DOHH2 (cell line): ENCODE measurements around the gene ING1.

Experiments
- H3F3A ChIP-seq: fragments of 200-600 bp; sonication (generic), shearing (Covaris generic); 2 replicates; pipeline ENCODE4 v1.6.0; 2016; ENCODE audit warnings: antibody characterized with exemption, mild to moderate bottlenecking; ENCODE audit not compliant: control insufficient read depth, insufficient read depth
- H3K27ac ChIP-seq: fragments of 200-600 bp; sonication (generic); 2 replicates; pipeline ENCODE4 v1.5.1; 2014; ENCODE audit warnings: low read depth, mild to moderate bottlenecking, low read length, moderate library complexity
- H3K27me3 ChIP-seq: fragments of 200-600 bp; sonication (generic); 2 replicates; pipeline ENCODE4 v1.6.1; 2014; ENCODE audit warnings: mild to moderate bottlenecking, low read length, mixed read lengths; ENCODE audit not compliant: control insufficient read depth
- H3K36me3 ChIP-seq: fragments of 200-600 bp; sonication (generic); 2 replicates; pipeline ENCODE4 v1.6.1; 2014; ENCODE audit warnings: mild to moderate bottlenecking, low read length, moderate library complexity, mixed read lengths; ENCODE audit not compliant: control insufficient read depth
- H3K4me1 ChIP-seq: fragments of 200-600 bp; sonication (generic); 2 replicates; pipeline ENCODE4 v1.6.1; 2014; ENCODE audit warnings: mild to moderate bottlenecking, low read length, mixed read lengths; ENCODE audit not compliant: control insufficient read depth
- H3K4me2 ChIP-seq: fragments of 200-600 bp; sonication (generic); 2 replicates; pipeline ENCODE4 v1.6.0; 2014; ENCODE audit warnings: mild to moderate bottlenecking, low read length, moderate library complexity
- H3K4me3 ChIP-seq: fragments of 200-600 bp; sonication (generic); 2 replicates; pipeline ENCODE4 v1.5.1; 2014; ENCODE audit warnings: mild to moderate bottlenecking, low read length, mixed read lengths
- H3K79me2 ChIP-seq: fragments of 200-600 bp; sonication (generic); 2 replicates; pipeline ENCODE4 v1.6.1; 2014; ENCODE audit warnings: mild to moderate bottlenecking, low read length, mixed read lengths; ENCODE audit not compliant: control insufficient read depth
- H3K9me2 ChIP-seq: fragments of 200-600 bp; sonication (generic); replicated peaks from 2 replicates; pipeline ENCODE4 v1.6.1; 2014; ENCODE audit warnings: mild to moderate bottlenecking, low read length, mixed read lengths; ENCODE audit not compliant: control insufficient read depth
- H3K9me3 ChIP-seq: fragments of 200-600 bp; sonication (generic); 2 replicates; pipeline ENCODE4 v1.6.1; 2014; ENCODE audit warnings: antibody characterized with exemption, low read length, mixed read lengths; ENCODE audit not compliant: control insufficient read depth, insufficient read depth
- H4K20me1 ChIP-seq: fragments of 200-600 bp; sonication (generic); 2 replicates; pipeline ENCODE4 v1.6.0; 2014; ENCODE audit warnings: low read depth, mild to moderate bottlenecking, antibody characterized with exemption, low read length, moderate library complexity; ENCODE audit not compliant: control insufficient read depth, insufficient read depth
- CTCF ChIP-seq: fragments of 200-600 bp; sonication (generic); IDR thresholded peaks from one replicate; pipeline ENCODE4 v1.5.1; 2014; ENCODE audit warnings: antibody characterized with exemption, mild to moderate bottlenecking, low read depth, low read length; ENCODE audit not compliant: poor library complexity, severe bottlenecking
- EZH2phosphoT487 ChIP-seq: fragments of 200-600 bp; sonication (generic); IDR thresholded peaks from 2 replicates; pipeline ENCODE4 v1.6.1; 2017; ENCODE audit warnings: borderline replicate concordance, mild to moderate bottlenecking, antibody characterized with exemption, low read length, moderate library complexity, mixed read lengths

ING1 gene

GRCh38 chr13:110681868-110682550 is 31.5 kb upstream of the ING1 start:
- Histone ChIP-seq H3K4me3 (no peak overlapping the region), H3K27ac (no peak overlapping the region), H3K4me1 (peaks cover 7% of the 10 kb centered on the region), H3K9me2 (no peaks in the 10 kb centered on the region), H4K20me1 (no peaks in the 10 kb centered on the region), H3K27me3 (no peaks in the 10 kb centered on the region), H3K79me2 (peaks cover under 1% of the 10 kb centered on the region), H3K4me2 (no peak overlapping the region), H3K9me3 (no peaks in the 10 kb centered on the region), H3K36me3 (peaks cover 58% of the 10 kb centered on the region), H3F3A (peaks cover 8% of the 10 kb centered on the region)
- no peak for TF ChIP-seq EZH2phosphoT487
- no peak for TF ChIP-seq CTCF

GRCh38 chr13:110682746-110683145 is 30.8 kb upstream of the ING1 start:
- no peaks in the 10 kb centered on the region for H3K9me2 ChIP-seq
- no peaks in the 10 kb centered on the region for H3K79me2 ChIP-seq
- peaks cover under 1% of the 10 kb centered on the region; the same call in 1 of the 2 replicates for H3K4me1 ChIP-seq
- no peaks in the 10 kb centered on the region for H3K9me3 ChIP-seq
- H3K4me2 ChIP-seq, result no peak overlapping the region
- no peaks in the 10 kb centered on the region for H4K20me1 ChIP-seq
- no peak overlapping the region for H3K27ac ChIP-seq
- no peak for TF ChIP-seq CTCF
- no peak for TF ChIP-seq EZH2phosphoT487
- H3K27me3 ChIP-seq, result no peaks in the 10 kb centered on the region
- peaks cover 62% of the 10 kb centered on the region for H3K36me3 ChIP-seq
- no peak overlapping the region for H3K4me3 ChIP-seq
- peaks cover 8% of the 10 kb centered on the region for H3F3A ChIP-seq

GRCh38 chr13:110683203-110683883 is 30.2 kb upstream of the ING1 start:
- no peak overlapping the region for H3K4me2 ChIP-seq
- H3F3A ChIP-seq, result peaks cover 7% of the 10 kb centered on the region

More at GRCh38 chr13:110683203-110683883, 30.2 kb upstream of the ING1 start:
- Histone ChIP-seq H3K4me3 (no peak overlapping the region), H3K27ac (no peak overlapping the region), H4K20me1 (no peaks in the 10 kb centered on the region), H3K27me3 (no peaks in the 10 kb centered on the region), H3K79me2 (no peaks in the 10 kb centered on the region), H3K4me1 (no peaks in the 10 kb centered on the region), H3K9me2 (no peaks in the 10 kb centered on the region), H3K9me3 (no peaks in the 10 kb centered on the region), H3K36me3 (peaks cover 62% of the 10 kb centered on the region)
- TF ChIP-seq EZH2phosphoT487 (no peak), CTCF (peak; percentile 9)
